NCI-H1436 treated with DMSO at 0.1 percent for 48 hours (cell line): ENCODE results near the gene SLC8A2.

Source experiments
- DNase-seq: peaks from one replicate; lab custom pipeline; 2025; lab: John Stamatoyannopoulos, UW

The SLC8A2 gene

DNA sequence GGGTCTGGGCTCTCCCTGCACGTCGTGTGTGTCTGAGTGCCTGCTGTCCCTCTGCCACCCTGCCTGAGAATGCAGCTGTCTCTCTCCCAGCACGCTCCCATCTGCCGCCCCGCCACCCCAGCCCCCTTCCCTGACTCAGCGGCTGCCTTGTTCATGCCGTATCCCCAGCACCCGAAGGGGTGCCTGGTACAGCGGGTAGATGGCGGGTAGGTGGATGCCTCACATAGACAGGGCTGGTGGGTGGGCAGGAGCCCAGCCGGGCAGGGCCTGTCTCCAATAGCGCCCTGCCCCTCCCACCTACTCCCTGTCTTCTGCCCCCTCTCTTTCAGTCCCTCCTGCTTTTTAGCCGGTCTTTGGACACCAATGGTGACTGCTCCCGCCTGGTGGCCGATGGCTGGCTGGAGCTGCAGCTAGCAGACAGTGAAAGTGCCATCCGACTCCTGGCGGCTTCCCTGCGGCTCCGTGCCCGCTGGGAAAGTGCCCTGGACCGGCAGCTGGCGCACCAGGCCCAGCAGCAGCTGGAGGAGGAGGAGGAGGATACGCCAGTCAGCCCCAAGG, 92.2 kb downstream of the SLC8A2 start:
- no peak for DNase-seq

DNA sequence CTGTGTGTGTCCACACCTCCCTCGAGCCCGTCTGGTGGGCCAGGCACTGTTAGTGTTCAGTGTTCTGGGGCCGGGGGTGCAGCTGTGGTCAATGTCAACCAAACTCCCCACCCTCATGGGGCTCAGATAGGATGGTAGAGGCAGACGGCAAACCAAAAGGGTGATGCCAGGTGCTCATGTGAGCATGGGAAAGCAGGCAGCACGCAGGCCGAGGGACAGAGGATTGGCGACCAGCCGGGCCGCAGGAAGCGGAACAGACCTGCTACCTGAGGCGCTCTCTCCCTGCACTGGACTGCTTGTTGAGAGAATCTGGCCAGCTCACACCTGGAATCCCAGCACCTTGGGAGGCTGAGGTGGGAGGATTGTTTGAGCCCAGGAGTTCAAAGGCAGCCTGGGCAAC, 93.4 kb downstream of the SLC8A2 start:
- DNase-seq = no peak
